Fibroblast of skin of left quadriceps (primary cell): ENCODE results near the gene NCOR2.

ENCODE experiments used
- DNase-seq, 2 experiments: peaks; one replicate each; pipeline ENCODE4 v3.0.0-alpha.2; 2013; ENCODE audit warnings: low read depth in 2 of 2

NCOR2 gene

GRCh38 chr12:124577374-124577773, 10.0 kb upstream of the NCOR2 start:
- no peak for DNase-seq

- DNase-seq = no peak
Measured at GRCh38 chr12:124576061-124576650, 8.7 kb upstream of the NCOR2 start.

- no peak for DNase-seq
Measured at GRCh38 chr12:124573839-124574786, 6.7 kb upstream of the NCOR2 start.

- DNase-seq = no peak
Measured at GRCh38 chr12:124571556-124571955, 4.1 kb upstream of the NCOR2 start.

- DNase-seq = no peak
Measured at GRCh38 chr12:124570810-124571209, 3.4 kb upstream of the NCOR2 start.

GRCh38 chr12:124569375-124570148, 2.1 kb upstream of the NCOR2 start:
- DNase-seq = no peak

GRCh38 chr12:124568431-124569374, 1.3 kb upstream of the NCOR2 start:
- peak; percentile 96 for DNase-seq

GRCh38 chr12:124567673-124568373, 411 bp upstream of the NCOR2 start:
- DNase-seq = peak; percentile 98

GRCh38 chr12:124566161-124566996, 1.0 kb downstream of the NCOR2 start:
- peak in 1 of 2 experiments; percentile 43 for DNase-seq

GRCh38 chr12:124565656-124566160, 1.7 kb downstream of the NCOR2 start:
- DNase-seq = no peak

GRCh38 chr12:124564971-124565491, 2.4 kb downstream of the NCOR2 start:
- DNase-seq = no peak

- DNase-seq = no peak
Measured at GRCh38 chr12:124564232-124564958, 3.0 kb downstream of the NCOR2 start.

GRCh38 chr12:124563809-124564208, 3.6 kb downstream of the NCOR2 start:
- no peak for DNase-seq

- no peak for DNase-seq
Measured at GRCh38 chr12:124563401-124563800, 4.0 kb downstream of the NCOR2 start.

- DNase-seq = no peak
Measured at GRCh38 chr12:124562796-124563181, 4.6 kb downstream of the NCOR2 start.

GRCh38 chr12:124562018-124562795, 5.2 kb downstream of the NCOR2 start:
- no peak for DNase-seq

GRCh38 chr12:124561231-124561630, 6.2 kb downstream of the NCOR2 start:
- no peak for DNase-seq
